Activated naive CD4-positive, alpha-beta T cell treated with Interleukin-2 at 50 U/mL for 16 hours (primary cell): ENCODE measurements around the gene ZNF813.
"Not testable (repeated sequence)": the region's sequence is repeated elsewhere in the genome, so short reads cannot be mapped to it uniquely, and the experiment has no call there.

Experiments
- DNase-seq: peaks from one replicate; pipeline ENCODE4 v3.0.0-alpha.2; 2020

Gene ZNF813

GRCh38 chr19:53467485-53468262 lies at the start of gene ZNF813:
ZNF813 (plus strand) TSS chr19:53467733; CDS start chr19:53483823, 16,090 bp downstream.
- peak; percentile 96 for DNase-seq

- DNase-seq = not testable (repeated sequence)
Observed at GRCh38 chr19:53420520-53421315, 46.8 kb upstream of the ZNF813 start.

DNA sequence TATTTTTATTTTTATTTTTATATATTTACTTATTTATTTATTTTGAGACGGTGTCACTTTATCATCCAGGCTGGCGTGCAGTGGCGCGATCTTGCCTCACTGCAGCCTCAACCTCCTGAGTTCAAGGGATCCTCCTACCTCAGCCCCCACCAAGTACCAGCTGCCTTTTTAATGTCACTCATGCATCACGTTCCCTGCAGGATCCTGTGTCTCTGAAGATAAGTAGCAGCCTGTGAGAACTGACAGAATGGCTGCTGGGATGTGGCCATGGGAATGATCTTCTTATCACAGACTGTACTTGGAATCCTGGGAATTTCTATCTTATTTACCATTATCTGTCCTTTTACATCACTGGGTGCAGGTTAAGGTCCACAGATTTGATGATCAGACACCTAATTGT lies 45.0 kb upstream of the ZNF813 start:
- DNase-seq = no peak

- not testable (repeated sequence) for DNase-seq
Observed at GRCh38 chr19:53423074-53423473, 44.5 kb upstream of the ZNF813 start.

- DNase-seq = not testable (repeated sequence)
Observed at GRCh38 chr19:53423680-53424079, 43.9 kb upstream of the ZNF813 start.

DNA sequence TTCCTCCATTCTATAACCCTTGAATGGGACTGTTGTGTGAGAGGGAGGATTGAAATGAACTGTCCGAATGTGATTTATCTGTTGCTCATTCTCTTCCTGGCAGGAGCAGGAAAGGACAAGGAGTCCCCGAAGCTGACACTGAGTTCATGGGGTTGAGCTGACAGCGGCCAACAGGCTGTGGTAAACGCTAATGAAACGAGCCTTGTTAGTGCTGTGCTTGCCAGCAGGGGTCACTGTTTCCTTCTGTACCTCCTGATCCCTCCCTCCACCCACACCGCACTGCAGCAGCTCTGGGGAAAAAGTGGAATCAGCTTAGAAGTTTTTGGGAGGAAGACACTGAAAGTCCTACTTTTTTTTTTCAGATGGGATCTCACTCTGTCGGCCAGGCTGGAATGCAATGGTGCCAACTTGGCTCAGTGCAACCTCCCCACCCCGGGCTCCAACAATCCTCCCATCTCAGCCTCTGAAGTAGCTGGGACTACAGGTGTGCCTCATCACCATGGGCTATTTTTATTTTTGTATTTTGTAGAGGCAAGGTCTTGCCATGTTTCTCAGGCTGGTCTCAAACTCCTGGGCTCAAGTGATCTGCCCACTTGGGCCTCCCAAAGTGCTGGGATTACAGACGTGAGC lies 42.5 kb upstream of the ZNF813 start:
- peak; percentile 65 for DNase-seq

DNA sequence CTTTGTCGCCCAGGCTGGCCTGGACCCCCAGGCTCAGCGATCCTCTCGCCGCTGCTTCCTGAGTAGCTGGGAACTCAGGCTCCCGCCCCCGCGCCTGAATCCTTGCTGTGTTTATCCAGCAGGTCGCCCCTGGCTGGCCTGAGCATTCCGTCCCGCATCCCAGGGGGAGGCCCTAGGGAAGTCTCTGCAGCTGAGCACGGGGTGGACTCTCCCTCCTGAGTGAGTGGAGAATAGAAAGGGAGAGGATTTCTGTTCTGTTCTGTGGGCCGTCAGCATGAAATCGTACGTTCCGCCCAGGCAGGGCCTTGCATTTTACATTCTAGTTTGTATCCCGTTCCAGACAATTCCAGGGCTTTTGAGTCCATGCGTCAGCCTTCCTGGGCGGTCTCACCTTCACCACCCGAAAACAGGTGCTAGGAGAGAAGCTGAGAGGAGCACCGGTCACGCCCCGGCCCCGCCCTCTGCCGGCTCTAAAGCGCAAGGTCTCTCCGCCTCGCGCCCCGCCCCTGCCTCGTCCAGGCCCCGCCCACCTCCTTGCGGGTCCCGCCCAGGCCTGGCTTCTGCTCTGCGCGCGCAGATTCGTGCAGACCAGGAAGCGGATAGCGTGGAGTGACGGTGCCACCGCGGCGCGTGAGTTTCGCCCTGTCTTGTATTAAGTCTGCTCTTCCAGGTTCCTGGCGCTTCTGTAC lies 36.0 kb upstream of the ZNF813 start, which contains the start of gene ZNF761:
TSS of gene ZNF761 (plus strand) at position 586 of the 689 bp plus-strand sequence. CDS start 15,285 bp downstream, outside the sequence.
- DNase-seq = peak; percentile 97

DNA sequence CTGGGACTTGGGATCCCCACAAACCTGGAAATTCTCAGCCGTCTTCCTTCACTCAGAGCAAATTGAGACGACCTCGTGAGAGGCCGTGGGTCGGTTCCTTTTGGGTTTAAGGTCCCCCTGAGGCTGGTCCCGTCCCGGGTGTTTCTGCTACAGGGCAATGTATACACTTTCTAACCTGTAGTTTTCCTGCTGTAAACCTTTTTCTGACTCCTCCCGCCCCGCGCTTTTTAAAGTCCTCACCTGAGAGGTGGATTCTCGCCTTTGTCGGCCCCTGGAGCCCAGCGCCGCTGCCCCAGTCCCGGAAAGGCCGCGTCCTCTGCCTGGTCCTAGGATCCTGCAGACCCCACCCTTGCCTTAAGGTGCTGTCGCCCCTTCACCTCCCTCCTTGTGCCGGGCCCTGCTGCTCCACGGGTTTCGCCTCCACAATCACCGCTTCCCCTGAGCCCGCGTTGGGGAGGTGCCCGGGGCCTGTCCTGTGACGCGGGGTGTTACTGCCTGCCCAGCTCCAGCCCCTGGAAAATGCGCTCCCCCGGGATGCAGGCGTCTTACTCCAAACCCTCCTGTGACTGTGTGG lies 35.4 kb upstream of the ZNF813 start:
- DNase-seq = no peak

GRCh38 chr19:53443809-53444208 lies 23.7 kb upstream of the ZNF813 start:
- DNase-seq = not testable (repeated sequence)

GRCh38 chr19:53447196-53447595 lies 20.3 kb upstream of the ZNF813 start:
- not testable (repeated sequence) for DNase-seq

DNA sequence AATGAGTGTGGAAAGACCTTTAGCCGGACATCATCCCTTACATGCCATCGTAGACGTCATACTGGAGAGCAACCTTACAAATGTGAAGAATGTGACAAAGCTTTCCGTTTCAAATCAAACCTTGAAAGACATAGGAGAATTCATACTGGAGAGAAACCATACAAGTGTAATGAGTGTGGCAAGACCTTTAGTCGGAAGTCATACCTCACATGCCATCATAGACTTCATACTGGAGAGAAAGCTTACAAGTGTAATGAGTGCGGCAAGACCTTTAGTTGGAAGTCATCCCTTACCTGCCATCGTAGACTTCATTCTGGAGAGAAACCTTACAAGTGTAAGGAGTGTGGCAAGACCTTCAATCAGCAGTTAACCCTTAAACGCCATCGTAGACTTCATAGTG lies 11.7 kb upstream of the ZNF813 start:
- no peak for DNase-seq

DNA sequence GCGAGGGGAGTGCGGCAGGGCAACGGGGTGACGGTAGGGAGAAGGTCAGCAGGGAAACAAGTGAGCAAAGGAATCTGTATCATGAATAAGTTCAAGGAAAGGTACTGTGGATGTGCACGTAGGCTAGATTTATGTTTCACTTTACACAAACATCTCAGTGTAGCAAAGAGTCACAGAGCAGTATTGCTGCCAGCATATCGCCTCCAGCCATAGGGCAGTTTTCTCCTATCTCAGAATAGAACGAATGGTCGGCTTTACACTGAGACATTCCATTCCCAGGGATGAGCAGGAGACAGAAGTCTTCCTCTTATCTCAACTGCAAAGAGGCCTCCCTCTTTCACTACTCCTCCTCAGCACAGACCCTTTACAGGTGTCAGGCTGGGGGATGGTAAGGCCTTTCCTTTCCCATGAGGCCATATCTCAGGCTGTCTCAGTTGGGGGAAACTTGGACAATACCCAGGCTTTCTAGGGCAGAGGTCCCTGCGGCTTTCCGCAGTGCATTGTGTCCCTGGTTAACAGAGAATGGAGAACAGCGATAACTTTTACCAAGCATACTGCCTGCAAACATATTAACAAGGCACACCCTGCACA lies 7.3 kb upstream of the ZNF813 start:
- DNase-seq = not testable (repeated sequence)

GRCh38 chr19:53461866-53462265 lies 5.7 kb upstream of the ZNF813 start:
- DNase-seq = no peak

- no peak for DNase-seq
Observed at GRCh38 chr19:53462861-53463260, 4.7 kb upstream of the ZNF813 start.

GRCh38 chr19:53463263-53463662 lies 4.3 kb upstream of the ZNF813 start:
- DNase-seq = no peak

- no peak for DNase-seq
Observed at GRCh38 chr19:53466726-53467484, 628 bp upstream of the ZNF813 start.

GRCh38 chr19:53468628-53469027 lies 1.1 kb downstream of the ZNF813 start:
- DNase-seq = not testable (repeated sequence)

DNA sequence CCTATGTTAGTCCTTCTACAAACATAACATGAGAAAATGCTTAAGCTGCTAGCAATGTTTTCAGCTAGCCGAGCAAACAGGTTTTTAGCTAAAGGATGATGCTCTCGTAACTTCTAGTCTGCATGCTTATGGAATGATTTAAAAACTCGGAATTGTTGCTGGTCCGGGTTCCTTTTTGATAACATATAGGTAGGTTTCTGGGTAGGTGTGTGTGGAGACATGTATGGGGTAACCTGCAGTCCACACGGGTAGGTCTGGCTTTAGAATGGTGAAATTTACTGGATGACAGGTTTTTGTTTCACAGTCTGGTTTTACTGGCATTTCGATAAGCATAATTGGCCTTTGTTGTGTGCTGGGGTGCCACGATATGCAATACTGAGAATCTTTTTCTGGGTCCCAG lies 4.4 kb downstream of the ZNF813 start:
- DNase-seq = no peak

- DNase-seq = not testable (repeated sequence)
Observed at GRCh38 chr19:53474832-53475231, 7.3 kb downstream of the ZNF813 start.

- DNase-seq = not testable (repeated sequence)
Observed at GRCh38 chr19:53475470-53475869, 7.9 kb downstream of the ZNF813 start.

DNA sequence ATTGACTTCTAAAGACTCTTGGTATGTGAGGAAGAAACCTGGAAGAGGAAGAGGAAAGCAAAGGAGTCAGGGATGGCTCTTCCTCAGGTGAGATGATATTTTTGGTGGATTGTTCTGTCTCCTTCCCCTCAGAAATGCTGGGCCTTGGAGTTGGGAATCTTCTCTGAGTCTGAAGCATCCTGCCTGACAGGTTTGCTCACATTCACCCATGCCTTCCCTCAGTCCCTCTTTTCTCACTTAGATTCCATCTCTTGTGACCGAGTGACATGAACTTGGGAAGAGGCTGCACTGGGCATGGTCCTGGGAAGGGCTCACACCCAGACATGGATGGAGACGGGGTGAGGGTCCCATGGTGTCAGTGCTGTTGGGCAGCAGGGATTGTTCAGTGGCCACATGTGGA lies 16.2 kb downstream of the ZNF813 start:
- DNase-seq = not testable (repeated sequence)
